Colonic mucosa (tissue), 4 donors: Measurements from ENCODE around the gene GNAI3. TPM values are rescaled to one million over a fixed set of nuclear protein-coding genes. Genes with fewer than 3 reads are reported as not detected.

ENCODE experiments used
- DNase-seq: peaks from one replicate; pipeline ENCODE4 v3.0.0-alpha.2; 2020
- H3K27ac ChIP-seq: fragments of 200-600 bp; one replicate; pipeline ENCODE4 v1.8.0; 2021
- H3K27me3 ChIP-seq: fragments of 200-600 bp; one replicate; pipeline ENCODE4 v1.8.0; 2021
- H3K36me3 ChIP-seq: fragments of 200-600 bp; one replicate; pipeline ENCODE4 v1.8.0; 2021
- H3K4me1 ChIP-seq: fragments of 200-600 bp; one replicate; pipeline ENCODE4 v1.8.0; 2021; ENCODE audit warnings: mild to moderate bottlenecking
- H3K4me3 ChIP-seq: fragments of 200-600 bp; one replicate; pipeline ENCODE4 v1.8.0; 2021
- H3K9ac ChIP-seq, 2 donors: one replicate each; pipeline ENCODE4 v1.7.0; 2013; ENCODE audit warnings: control low read depth in 2 of 2, low read depth in 2 of 2, low read length in 2 of 2
- H3K9me3 ChIP-seq: fragments of 200-600 bp; one replicate; pipeline ENCODE4 v1.8.0; 2021
- CTCF ChIP-seq: fragments of 200-600 bp; IDR thresholded peaks from one replicate; pipeline ENCODE4 v1.8.0; 2022; ENCODE audit warnings: antibody characterized with exemption, mild to moderate bottlenecking
- intact Hi-C: fragments of 100-400 bp; cut with DNase I; formaldehyde crosslinking; loops from one replicate; pipeline ENCODE4 v1.14.1; 2022
- total RNA-seq, 2 donors: library from RNA; stranded (reverse); fragmentation: NEBNext Ultra II Directional in 1 of 2; extraction: Animal tissue kit (Norgen Biotek cat#: 25700) in 1 of 2; gene quantifications; one replicate each; pipeline ENCODE4 v1.2.1, GENCODE V29; 2021
- donor health status: healthy.
- donor health status: DM: no; HTN: no; CAD: no.
- donor health status: DM: no; HTN: no; CAD: no.

The GNAI3 gene
- total RNA-seq, 2 donors from 2014 or later = 7.7 to 8.9 TPM

GRCh38 chr1:109631513-109632505 lies 83.4 kb downstream of the GNAI3 start:
- no peak overlapping the region for H3K4me3 ChIP-seq
- H3K27me3 ChIP-seq = no peaks in the 10 kb centered on the region
- TF ChIP-seq CTCF = no peak
- H3K4me1 ChIP-seq = peaks cover 11% of the 10 kb centered on the region
- DNase-seq = no peak
- H3K9ac ChIP-seq = no peak overlapping the region
- H3K9me3 ChIP-seq = no peaks in the 10 kb centered on the region
- H3K27ac ChIP-seq = no peak overlapping the region
- H3K36me3 ChIP-seq = no peaks in the 10 kb centered on the region
- intact Hi-C loops = loop anchor here (10.0 kb wide), 1 partner anchor 353 kb away; the partner anchor contains the start of gene AHCYL1

- DNase-seq = peak; percentile 48
- peaks cover 11% of the 10 kb centered on the region for H3K4me1 ChIP-seq
- no peaks in the 10 kb centered on the region for H3K27me3 ChIP-seq
- H3K9ac ChIP-seq = no peak overlapping the region
- no peak overlapping the region for H3K27ac ChIP-seq
- no peaks in the 10 kb centered on the region for H3K36me3 ChIP-seq
- H3K4me3 ChIP-seq = no peak overlapping the region
- intact Hi-C loops = loop anchor here (10.0 kb wide), 1 partner anchor 352 kb away; the partner anchor contains the start of gene AHCYL1
- no peaks in the 10 kb centered on the region for H3K9me3 ChIP-seq
- TF ChIP-seq CTCF = no peak
Measured at GRCh38 chr1:109632671-109633346, 84.4 kb downstream of the GNAI3 start.

DNA sequence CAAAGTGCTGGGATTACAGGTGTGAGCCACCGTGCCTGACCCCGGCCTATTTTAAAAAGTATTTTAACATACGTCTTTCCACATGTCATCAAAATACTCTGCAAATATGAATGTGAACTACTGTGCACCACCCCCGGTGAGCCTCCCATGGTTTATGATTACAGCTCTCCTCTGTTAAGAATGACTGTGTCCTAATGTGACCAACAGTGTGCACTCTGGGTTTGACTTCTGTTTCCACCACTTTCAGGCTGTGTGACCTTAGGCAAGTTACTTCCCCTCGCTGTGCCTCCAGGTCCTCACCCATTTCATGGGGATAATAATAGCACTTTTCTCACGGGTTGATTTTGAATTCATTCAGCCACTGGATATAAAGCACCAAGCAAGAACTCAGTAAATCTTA lies 85.9 kb downstream of the GNAI3 start:
- H3K36me3 ChIP-seq = no peaks in the 10 kb centered on the region
- no peaks in the 10 kb centered on the region for H3K27me3 ChIP-seq
- peaks cover 11% of the 10 kb centered on the region for H3K4me1 ChIP-seq
- intact Hi-C loops = loop anchor here (10.0 kb wide), 1 partner anchor 351 kb away; the partner anchor contains the start of gene AHCYL1
- DNase-seq = no peak
- no peak overlapping the region for H3K4me3 ChIP-seq
- no peak overlapping the region for H3K9ac ChIP-seq
- no peak for TF ChIP-seq CTCF
- H3K9me3 ChIP-seq = no peaks in the 10 kb centered on the region
- no peak overlapping the region for H3K27ac ChIP-seq

GRCh38 chr1:109634771-109635750 lies 86.6 kb downstream of the GNAI3 start:
- H3K27me3 ChIP-seq = no peaks in the 10 kb centered on the region
- intact Hi-C loops = loop anchor here (5.0 to 10.0 kb wide), 2 partner anchors 93 to 350 kb away; partner anchors contain the start of gene AHCYL1
- no peaks in the 10 kb centered on the region for H3K36me3 ChIP-seq
- TF ChIP-seq CTCF = no peak
- no peak overlapping the region for H3K27ac ChIP-seq
- no peaks in the 10 kb centered on the region for H3K9me3 ChIP-seq
- DNase-seq = no peak
- no peak overlapping the region for H3K9ac ChIP-seq
- H3K4me1 ChIP-seq = peaks cover 11% of the 10 kb centered on the region
- H3K4me3 ChIP-seq = no peak overlapping the region
